HCT116 (cell line): ENCODE results near the gene COPS6. TPM values are rescaled to one million over a fixed set of nuclear protein-coding genes. Genes with fewer than 3 reads are reported as not detected.

ENCODE experiments used
- ATAC-seq: fragments of 200-7000 bp; cut with Tn5 transposase; 2 replicates; pipeline ENCODE4 v1.9.1; 2020; ENCODE audit warnings: mild to moderate bottlenecking, moderate library complexity
- BruUV-seq: library from RNA; stranded (reverse); fragments of 400-500 nt; replicated peaks from 2 replicates; lab custom pipeline; 2021; lab: Mats Ljungman, UMichigan
- CTCF ChIA-PET: fragments of 300-600 bp; sonication (Branson Sonifier 250); formaldehyde crosslinking; loops from one replicate; lab custom pipeline; 2021; ENCODE audit warnings: antibody characterized with exemption; lab: Charles Lee
- POLR2A ChIA-PET: fragments of 300-600, 350-600 bp; sonication (Branson Sonifier 250); formaldehyde crosslinking; loops from one replicate; lab custom pipeline; 2021; ENCODE audit warnings: antibody characterized with exemption; lab: Charles Lee
- RAD21 ChIA-PET, 2 experiments: fragments of 300-600 bp; sonication (Branson Sonifier 250); formaldehyde crosslinking; loops; one replicate each; lab custom pipeline; 2023; ENCODE audit warnings: low total read pairs in 2 of 2; ENCODE audit not compliant: uncharacterized antibody in 2 of 2, unreplicated experiment in 2 of 2, low non-redundant PET in 1 of 2; lab: Charles Lee
- DNase-seq: peaks from one replicate; pipeline ENCODE4 v3.0.0-alpha.2; 2010; ENCODE audit warnings: low read depth, low spot score
- H2AFZ ChIP-seq: fragments of 200-600 bp; shearing (Covaris generic), sonication (generic); 2 replicates; pipeline ENCODE4 v1.6.1; 2017; ENCODE audit warnings: low read depth, mixed run types, mixed read lengths, antibody characterized with exemption, low read length; ENCODE audit not compliant: poor library complexity, severe bottlenecking
- H3K27ac ChIP-seq: 2 replicates; pipeline ENCODE4 v1.5.1; 2012; ENCODE audit warnings: low read depth, low read length
- H3K27me3 ChIP-seq: fragments of 200-600 bp; sonication (generic); 2 replicates; pipeline ENCODE4 v1.6.1; 2016; ENCODE audit warnings: mixed run types, low read length, mixed read lengths; ENCODE audit not compliant: insufficient read depth
- H3K36me3 ChIP-seq, 2 experiments: fragments of 200-500 bp in 1 of 2; fragments of 200-600 bp in 1 of 2; sonication (Bioruptor generic) in 1 of 2; sonication (generic) in 1 of 2; 2 replicates each; pipeline versions ENCODE4 v1.5.1 to v1.6.1; 2014 to 2016; ENCODE audit warnings: low read length in 2 of 2, inconsistent platforms in 1 of 2, mixed read lengths in 1 of 2, mixed run types in 1 of 2; ENCODE audit not compliant: insufficient read depth in 2 of 2, control insufficient read depth in 1 of 2
- H3K4me1 ChIP-seq, 2 experiments: fragments of 200-600 bp in 1 of 2; sonication (generic) in 1 of 2; 2 replicates each; pipeline versions ENCODE4 v1.5.1 to v1.6.1; 2012 to 2017; ENCODE audit warnings: low read length in 2 of 2, inconsistent platforms in 1 of 2, mild to moderate bottlenecking in 1 of 2, mixed read lengths in 1 of 2, mixed run types in 1 of 2, moderate library complexity in 1 of 2; ENCODE audit not compliant: insufficient read depth in 2 of 2, control insufficient read depth in 1 of 2
- H3K4me2 ChIP-seq: fragments of 200-600 bp; sonication (generic); 2 replicates; pipeline ENCODE4 v1.6.1; 2017; ENCODE audit warnings: mixed run types, low read length, mixed read lengths
- H3K4me3 ChIP-seq, 2 experiments: fragments of 200-600 bp in 1 of 2; sonication (generic) in 1 of 2; replicated peaks in 1 of 2; 2 replicates each; pipeline ENCODE4 v1.5.1; 2011 to 2016; ENCODE audit warnings: low read length in 2 of 2, control low read depth in 1 of 2, low read depth in 1 of 2, mild to moderate bottlenecking in 1 of 2, mixed read lengths in 1 of 2, mixed run types in 1 of 2
- H3K79me2 ChIP-seq: fragments of 200-600 bp; sonication (generic); 2 replicates; pipeline ENCODE4 v1.6.1; 2017; ENCODE audit warnings: mild to moderate bottlenecking, mixed run types, low read length, moderate library complexity, mixed read lengths; ENCODE audit not compliant: insufficient read depth
- H3K9ac ChIP-seq: fragments of 200-600 bp; sonication (generic); 2 replicates; pipeline ENCODE4 v1.6.1; 2016; ENCODE audit warnings: low read length, mixed read lengths
- H3K9me2 ChIP-seq: fragments of 200-600 bp; sonication (generic), shearing (Covaris generic); 2 replicates; pipeline ENCODE4 v1.6.1; 2017; ENCODE audit warnings: mixed run types, mild to moderate bottlenecking, moderate library complexity; ENCODE audit not compliant: insufficient read depth
- H3K9me3 ChIP-seq, 2 experiments: fragments of 200-500 bp in 1 of 2; fragments of 200-600 bp in 1 of 2; sonication (Bioruptor generic) in 1 of 2; sonication (generic) in 1 of 2; 2 replicates each; pipeline ENCODE4 v1.6.1; 2014 to 2017; ENCODE audit warnings: low read length in 2 of 2, mixed read lengths in 2 of 2, inconsistent platforms in 1 of 2, low read depth in 1 of 2, mild to moderate bottlenecking in 1 of 2, mixed run types in 1 of 2, moderate library complexity in 1 of 2; ENCODE audit not compliant: control insufficient read depth in 1 of 2, insufficient read depth in 1 of 2
- H4K20me1 ChIP-seq: fragments of 200-600 bp; sonication (generic), shearing (Covaris generic); 2 replicates; pipeline ENCODE4 v1.6.1; 2017; ENCODE audit warnings: mixed run types, mild to moderate bottlenecking, moderate library complexity; ENCODE audit not compliant: insufficient read depth
- CBX3 ChIP-seq: IDR thresholded peaks from 2 replicates; pipeline ENCODE4 v1.6.1; 2012; ENCODE audit warnings: low read depth
- CEBPB ChIP-seq: IDR thresholded peaks from 2 replicates; pipeline ENCODE4 v1.6.1; 2012; ENCODE audit warnings: low read depth
- CTCF ChIP-seq, 3 experiments: fragments of 200-600 bp in 1 of 3; sonication (generic) in 1 of 3; IDR thresholded peaks in 2 of 3; conservative IDR thresholded peaks in 1 of 3; 2 replicates each; pipeline ENCODE4 v1.5.1; 2012 to 2017; ENCODE audit warnings: low read depth in 2 of 3, low read length in 2 of 3, antibody characterized with exemption in 1 of 3, borderline replicate concordance in 1 of 3, control low read depth in 1 of 3, mild to moderate bottlenecking in 1 of 3, mixed read lengths in 1 of 3, mixed run types in 1 of 3, moderate library complexity in 1 of 3; ENCODE audit not compliant: insufficient read depth in 1 of 3
- EZH2 ChIP-seq: fragments of 200-600 bp; sonication (generic); IDR thresholded peaks from 2 replicates; pipeline ENCODE4 v1.6.1; 2017; ENCODE audit warnings: antibody characterized with exemption, mixed run types
- MAX ChIP-seq: IDR thresholded peaks from 2 replicates; pipeline ENCODE4 v1.6.1; 2012
- POLR2AphosphoS5 ChIP-seq: IDR thresholded peaks from 2 replicates; pipeline ENCODE4 v1.6.1; 2011; ENCODE audit warnings: mild to moderate bottlenecking, low read depth, low read length, moderate library complexity
- REST ChIP-seq: IDR thresholded peaks from 2 replicates; pipeline ENCODE4 v1.6.1; 2012; ENCODE audit warnings: low read depth
- SP1 ChIP-seq: IDR thresholded peaks from 2 replicates; pipeline ENCODE4 v1.6.1; 2012; ENCODE audit warnings: low read depth
- TCF7L2 ChIP-seq: IDR thresholded peaks from 2 replicates; pipeline ENCODE4 v1.7.0; 2011; ENCODE audit warnings: borderline replicate concordance, inconsistent platforms; ENCODE audit not compliant: insufficient read depth, insufficient read length; ENCODE audit errors: extremely low read depth
- YY1 ChIP-seq: IDR thresholded peaks from 2 replicates; pipeline ENCODE4 v1.6.1; 2011; ENCODE audit warnings: low read length, low read depth, moderate library complexity, mild to moderate bottlenecking; ENCODE audit not compliant: insufficient replicate concordance; ENCODE audit errors: extremely low read depth
- ZBTB33 ChIP-seq: IDR thresholded peaks from 2 replicates; pipeline ENCODE4 v1.6.1; 2011; ENCODE audit warnings: mild to moderate bottlenecking, low read length, moderate library complexity; ENCODE audit not compliant: insufficient replicate concordance; ENCODE audit errors: extremely low read depth
- ZFX ChIP-seq: fragments of 450-650 bp; IDR thresholded peaks from 2 replicates; pipeline ENCODE4 v1.6.1; 2017
- ZNF274 ChIP-seq: fragments of 200-500 bp; sonication (Bioruptor generic); IDR thresholded peaks from 2 replicates; pipeline ENCODE4 v1.6.1; 2014; ENCODE audit warnings: mild to moderate bottlenecking, low read depth, low read length, inconsistent platforms
- intact Hi-C: fragments of 100-400 bp; cut with micrococcal nuclease; formaldehyde crosslinking; loops from 2 replicates; pipeline ENCODE4 v1.10.0; 2022
- total RNA-seq: library from RNA; stranded (reverse); gene quantifications from one replicate; pipeline ENCODE4 v1.2.1, GENCODE V29; 2021; ENCODE audit not compliant: unreplicated experiment

Gene COPS6
- total RNA-seq, 1 experiment from 2014 or later = 126 TPM

- no peak overlapping the region for H3K4me2 ChIP-seq
- H3K27ac ChIP-seq = no peak overlapping the region
- H3K4me1 ChIP-seq = peaks cover 11 to 24% of the 10 kb centered on the region in 2 experiments
- POLR2A ChIA-PET = no interaction called here
- RAD21 ChIA-PET = no interaction called here
- no peak for DNase-seq
- no peaks in the 10 kb centered on the region; a peak in 1 of 4 replicates for H3K9me3 ChIP-seq
- H2AFZ ChIP-seq = no peak overlapping the region
- BruUV-seq = no TSS peak
- peaks cover 40 to 54% of the 10 kb centered on the region in 2 experiments for H3K36me3 ChIP-seq
- no peaks in the 10 kb centered on the region for H3K27me3 ChIP-seq
- H3K79me2 ChIP-seq = peaks cover 60% of the 10 kb centered on the region
- no peaks in the 10 kb centered on the region for H3K9me2 ChIP-seq
- no peak overlapping the region for H3K9ac ChIP-seq
- CTCF ChIA-PET = no interaction called here
- no peak overlapping the region for H3K4me3 ChIP-seq
- ATAC-seq = no peak
- TF ChIP-seq CEBPB (no peak), ZBTB33 (no peak), EZH2 (no peak), SP1 (no peak), CBX3 (no peak), ZFX (no peak), POLR2AphosphoS5 (no peak), MAX (no peak), REST (no peak), ZNF274 (no peak), CTCF (IDR thresholded peaks at IDR 0.05 in 2 of 3, conservative IDR thresholded peaks at IDR 0.05 in 1 of 3; ENCODE audit: borderline replicate concordance in 1 of 3, insufficient read depth in 1 of 3, low read depth in 2 of 3, low read length in 2 of 3) (no peak), TCF7L2 (no peak), YY1 (no peak)
- intact Hi-C loops = no loop called here
- H4K20me1 ChIP-seq = no peaks in the 10 kb centered on the region
Measured at GRCh38 chr7:100079024-100079560, 9.7 kb upstream of the COPS6 start.
